ENCODE data around the gene BSG.
"Not testable (repeated sequence)": the region's sequence is repeated elsewhere in the genome, so short reads cannot be mapped to it uniquely, and the experiment has no call there.

Gene BSG

GRCh38 chr19:605061-605971, 32.9 kb downstream of the BSG start:
- DNase-seq, result not testable (repeated sequence)

- DNase-seq, result no peak
Measured at GRCh38 chr19:607301-608154, 35.1 kb downstream of the BSG start.

- no peak for DNase-seq
Measured at GRCh38 chr19:608155-609003, 36.0 kb downstream of the BSG start.

GRCh38 chr19:609004-609346, 36.6 kb downstream of the BSG start:
- DNase-seq, result peak in 1 of 2 experiments; percentile 59

- peak; percentile 76 to 85 for DNase-seq
Measured at GRCh38 chr19:610071-610800, 37.8 kb downstream of the BSG start.

GRCh38 chr19:610801-611480, 38.5 kb downstream of the BSG start:
- peak in 1 of 2 experiments; percentile 40 for DNase-seq

GRCh38 chr19:611481-611868, 39.1 kb downstream of the BSG start:
- DNase-seq, result no peak

GRCh38 chr19:612941-613340, 40.5 kb downstream of the BSG start:
- no peak for DNase-seq

GRCh38 chr19:613732-614567, 41.6 kb downstream of the BSG start:
- no peak for DNase-seq

GRCh38 chr19:615619-616018, 43.2 kb downstream of the BSG start:
- no peak for DNase-seq

GRCh38 chr19:616062-616700, 43.8 kb downstream of the BSG start:
- no peak for DNase-seq

GRCh38 chr19:616747-617526, 44.5 kb downstream of the BSG start:
- DNase-seq, result no peak

- no peak for DNase-seq
Measured at GRCh38 chr19:617551-618246, 45.3 kb downstream of the BSG start.

- DNase-seq, result no peak
Measured at GRCh38 chr19:618247-618619, 45.8 kb downstream of the BSG start.

- no peak for DNase-seq
Measured at GRCh38 chr19:618674-619285, 46.4 kb downstream of the BSG start.

- DNase-seq, result no peak
Measured at GRCh38 chr19:619286-620002, 47.0 kb downstream of the BSG start.

GRCh38 chr19:620166-620862, 47.9 kb downstream of the BSG start:
- DNase-seq, result no peak
